NT2/D1 (cell line): ENCODE measurements around the gene RPS6KA2.

ENCODE experiments used
- DNase-seq: peaks from one replicate; pipeline ENCODE4 v3.0.0-alpha.2; 2011; ENCODE audit warnings: low read depth, low spot score
- H3K27me3 ChIP-seq: 2 replicates; pipeline ENCODE4 v1.6.0; 2011; ENCODE audit warnings: mild to moderate bottlenecking; ENCODE audit not compliant: insufficient read length, insufficient read depth
- H3K36me3 ChIP-seq: 2 replicates; pipeline ENCODE4 v1.6.1; 2011; ENCODE audit warnings: mild to moderate bottlenecking, low read length, mixed read lengths; ENCODE audit not compliant: insufficient read depth, insufficient read length
- H3K4me1 ChIP-seq: 2 replicates; pipeline ENCODE4 v1.5.1; 2011; ENCODE audit not compliant: insufficient read depth, insufficient read length
- H3K4me3 ChIP-seq: 2 replicates; pipeline ENCODE4 v1.5.1; 2011; ENCODE audit warnings: low read depth; ENCODE audit not compliant: insufficient read length
- H3K9ac ChIP-seq: 2 replicates; pipeline ENCODE4 v1.6.0; 2011; ENCODE audit warnings: low read depth; ENCODE audit not compliant: insufficient read length
- H3K9me3 ChIP-seq: 2 replicates; pipeline ENCODE4 v1.5.1; 2011; ENCODE audit warnings: mild to moderate bottlenecking, low read length; ENCODE audit not compliant: insufficient read depth
- SUZ12 ChIP-seq: IDR thresholded peaks from 2 replicates; pipeline ENCODE4 v1.6.1; 2011; ENCODE audit not compliant: insufficient read length, insufficient read depth; ENCODE audit errors: extremely low read depth
- YY1 ChIP-seq: IDR thresholded peaks from 2 replicates; pipeline ENCODE4 v1.6.1; 2011; ENCODE audit not compliant: insufficient read length, insufficient read depth
- ZNF274 ChIP-seq: IDR thresholded peaks from 2 replicates; pipeline ENCODE4 v1.6.1; 2011; ENCODE audit warnings: mild to moderate bottlenecking, low read depth, low read length

RPS6KA2 gene

DNA sequence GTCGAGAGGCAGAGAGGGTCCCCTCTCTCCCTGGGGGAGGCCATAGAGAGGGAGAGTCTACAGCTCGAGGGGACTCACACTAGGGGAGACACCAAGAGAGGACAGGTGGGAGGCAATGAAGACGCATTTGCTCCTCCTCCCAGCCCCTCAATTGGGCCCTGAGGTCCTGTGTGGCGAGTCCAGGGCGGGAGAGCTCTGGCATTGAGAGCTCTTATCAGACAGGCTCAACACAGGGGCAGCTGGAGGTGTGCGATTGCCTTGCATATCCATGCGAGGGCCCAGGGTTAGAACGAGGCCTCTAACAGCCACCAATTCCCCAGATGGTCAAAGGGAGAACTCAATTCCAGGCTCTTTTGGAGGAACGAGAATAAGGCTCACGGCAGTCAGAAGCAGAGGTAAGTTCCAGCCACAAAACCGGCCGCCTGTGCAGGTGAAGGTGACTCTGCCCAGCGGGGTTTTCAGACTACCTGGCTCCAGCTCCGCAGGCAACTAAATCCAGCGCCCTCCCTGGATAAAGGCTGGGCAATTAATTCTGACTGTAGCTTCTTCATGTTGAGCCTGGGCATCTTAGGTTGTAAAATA is 150.3 kb downstream of the RPS6KA2 start:
- no peak overlapping the region for H3K4me3 ChIP-seq
- H3K4me1 ChIP-seq: peaks cover 2% of the 10 kb centered on the region
- no peak overlapping the region for H3K9ac ChIP-seq

DNA sequence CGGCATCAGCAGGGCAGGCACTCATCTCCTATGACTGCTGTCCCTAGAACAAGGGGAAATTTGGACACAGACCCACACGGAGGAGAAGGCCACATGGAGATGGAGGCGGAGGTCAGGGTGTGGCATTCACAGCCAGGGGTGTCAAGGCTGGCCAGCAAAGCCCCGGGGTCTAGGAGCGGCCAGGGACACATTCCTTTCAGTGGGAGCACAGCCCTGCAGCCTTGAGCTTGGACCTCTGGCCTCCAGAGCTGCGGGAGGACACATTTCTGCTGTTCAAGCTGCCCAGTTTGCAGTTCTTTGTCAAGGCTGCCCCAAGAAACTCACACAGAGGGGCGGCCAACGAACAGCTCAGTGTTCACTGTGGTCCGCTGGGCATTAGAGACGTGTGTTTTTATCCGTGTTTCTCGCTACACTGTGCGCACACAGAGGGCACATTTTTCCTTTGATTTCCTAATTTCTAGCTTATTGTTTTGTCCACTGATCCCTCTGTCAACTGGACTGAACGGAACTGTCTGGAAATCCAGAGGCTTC is 150.9 kb downstream of the RPS6KA2 start:
- no peaks in the 10 kb centered on the region for H3K9me3 ChIP-seq
- no peak overlapping the region for H3K9ac ChIP-seq
- peaks cover 2% of the 10 kb centered on the region for H3K4me1 ChIP-seq

More for the DNA sequence above, 150.3 kb downstream of the RPS6KA2 start:
- DNase-seq: no peak
- H3K9me3 ChIP-seq: no peaks in the 10 kb centered on the region
- TF ChIP-seq ZNF274 (no peak), SUZ12 (no peak), YY1 (no peak)
- H3K36me3 ChIP-seq: no peaks in the 10 kb centered on the region
- no peaks in the 10 kb centered on the region for H3K27me3 ChIP-seq

DNA sequence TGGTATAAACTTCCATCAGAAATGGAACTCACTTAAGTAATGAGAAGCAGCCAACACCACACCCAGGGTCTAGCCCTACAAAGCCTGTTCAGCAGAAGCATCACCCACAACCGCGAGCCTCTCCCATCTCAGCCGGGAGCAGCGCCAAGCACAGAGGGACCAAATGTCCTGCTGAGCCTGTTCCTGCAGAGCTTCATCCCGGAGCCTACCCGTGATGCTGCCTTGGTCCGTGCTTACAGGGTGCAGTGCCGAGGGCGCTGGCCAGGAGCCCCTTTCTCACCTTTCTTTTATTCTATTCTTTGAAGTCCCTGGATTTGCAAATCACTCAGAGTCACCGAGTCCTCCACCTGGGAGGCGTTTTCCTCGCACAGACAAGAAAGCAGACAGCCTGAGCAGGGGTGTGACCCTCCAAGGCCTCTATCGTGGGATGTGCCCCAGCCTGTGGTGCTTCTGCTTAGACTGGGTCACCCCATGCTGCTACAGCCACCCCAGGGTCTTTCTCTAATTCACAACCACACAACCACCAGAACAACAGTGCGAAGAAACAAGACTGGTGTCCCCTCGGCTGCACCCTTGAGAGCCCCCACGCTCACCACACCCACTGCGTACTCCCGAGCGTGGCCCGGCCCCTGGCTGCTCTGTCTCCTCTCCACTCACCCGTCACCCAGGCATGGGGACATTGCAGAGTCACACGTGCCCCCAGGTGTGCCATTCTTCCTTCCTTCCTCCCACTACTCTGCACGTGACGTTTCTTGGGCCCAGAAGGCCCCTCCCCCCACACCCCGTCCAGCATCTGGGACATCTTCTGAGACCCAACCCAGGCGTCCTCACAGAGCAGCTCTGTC is 152.1 kb downstream of the RPS6KA2 start:
- no peak for TF ChIP-seq ZNF274
- TF ChIP-seq SUZ12: no peak
- no peak for TF ChIP-seq YY1
- no peak overlapping the region for H3K9ac ChIP-seq
- H3K27me3 ChIP-seq: no peaks in the 10 kb centered on the region
- no peak for DNase-seq
- H3K4me3 ChIP-seq: no peak overlapping the region
- no peaks in the 10 kb centered on the region for H3K9me3 ChIP-seq
- no peaks in the 10 kb centered on the region for H3K36me3 ChIP-seq
- peaks cover 3% of the 10 kb centered on the region for H3K4me1 ChIP-seq

More for the DNA sequence above, 150.9 kb downstream of the RPS6KA2 start:
- TF ChIP-seq YY1: no peak
- no peak for TF ChIP-seq SUZ12
- no peak for TF ChIP-seq ZNF274
- no peaks in the 10 kb centered on the region for H3K27me3 ChIP-seq
- H3K4me3 ChIP-seq: no peak overlapping the region
- H3K36me3 ChIP-seq: no peaks in the 10 kb centered on the region
- DNase-seq: no peak

DNA sequence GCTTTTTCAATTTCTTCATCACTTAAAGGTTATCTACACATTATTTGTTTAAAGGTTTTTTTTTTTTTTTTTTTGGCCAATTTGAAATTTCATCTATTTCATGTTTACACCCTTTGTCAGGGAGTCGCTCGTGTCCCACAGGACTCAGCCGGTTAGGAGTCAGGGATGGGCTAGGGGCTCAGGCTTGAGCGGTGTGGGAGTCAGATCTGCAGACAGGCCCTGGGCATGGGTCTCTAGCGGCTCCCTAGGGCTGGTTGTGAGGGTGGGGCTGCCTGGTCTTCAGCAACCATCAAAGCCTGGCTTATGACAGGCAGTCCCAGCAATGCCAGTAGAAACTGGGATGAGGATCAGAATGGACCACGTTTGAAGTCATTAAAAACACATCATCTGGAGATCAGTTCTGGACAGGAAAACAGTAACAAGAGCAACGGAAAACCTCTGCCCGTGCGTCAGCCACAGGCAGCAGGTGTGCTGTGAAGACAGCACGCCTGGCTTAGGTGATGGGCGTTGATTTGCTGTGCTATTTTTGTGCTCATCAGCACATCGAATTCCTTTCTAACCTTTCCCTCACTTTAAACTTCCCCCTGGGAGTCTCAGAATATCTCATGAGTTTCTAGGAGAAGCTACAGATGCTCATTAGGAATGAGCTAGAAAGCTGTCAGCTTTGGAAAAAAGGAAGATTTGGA is 153.0 kb downstream of the RPS6KA2 start:
- H3K27me3 ChIP-seq: no peaks in the 10 kb centered on the region
- peaks cover 3% of the 10 kb centered on the region for H3K4me1 ChIP-seq
- no peak overlapping the region for H3K9ac ChIP-seq
- TF ChIP-seq ZNF274 (no peak), SUZ12 (no peak), YY1 (no peak)
- H3K36me3 ChIP-seq: no peaks in the 10 kb centered on the region
- H3K9me3 ChIP-seq: no peaks in the 10 kb centered on the region
- DNase-seq: no peak
- no peak overlapping the region for H3K4me3 ChIP-seq

DNA sequence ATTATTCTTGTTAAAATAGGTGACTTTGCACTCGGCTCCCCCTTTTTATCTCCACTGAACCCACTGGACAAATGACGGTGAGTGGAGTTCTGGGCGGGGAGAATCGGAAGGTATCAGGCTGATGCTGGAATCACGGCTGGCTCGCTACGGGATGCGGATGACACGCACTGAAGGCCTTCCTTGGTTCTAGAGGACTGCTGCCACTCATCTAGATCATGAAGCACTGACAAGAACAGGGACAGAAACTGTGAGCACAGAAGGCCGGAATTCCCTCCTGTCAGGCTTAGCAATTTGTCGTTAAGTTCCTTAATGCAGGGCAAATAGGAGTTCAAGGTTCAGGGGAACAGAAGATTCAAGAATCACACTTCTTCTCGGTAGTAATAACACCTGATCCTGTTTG is 154.4 kb downstream of the RPS6KA2 start:
- DNase-seq: no peak
- no peak overlapping the region for H3K4me3 ChIP-seq
- H3K36me3 ChIP-seq: no peaks in the 10 kb centered on the region
- TF ChIP-seq YY1 (no peak), SUZ12 (no peak), ZNF274 (no peak)
- peaks cover 5% of the 10 kb centered on the region for H3K4me1 ChIP-seq
- H3K27me3 ChIP-seq: no peaks in the 10 kb centered on the region
- no peak overlapping the region for H3K9ac ChIP-seq
- H3K9me3 ChIP-seq: no peaks in the 10 kb centered on the region

DNA sequence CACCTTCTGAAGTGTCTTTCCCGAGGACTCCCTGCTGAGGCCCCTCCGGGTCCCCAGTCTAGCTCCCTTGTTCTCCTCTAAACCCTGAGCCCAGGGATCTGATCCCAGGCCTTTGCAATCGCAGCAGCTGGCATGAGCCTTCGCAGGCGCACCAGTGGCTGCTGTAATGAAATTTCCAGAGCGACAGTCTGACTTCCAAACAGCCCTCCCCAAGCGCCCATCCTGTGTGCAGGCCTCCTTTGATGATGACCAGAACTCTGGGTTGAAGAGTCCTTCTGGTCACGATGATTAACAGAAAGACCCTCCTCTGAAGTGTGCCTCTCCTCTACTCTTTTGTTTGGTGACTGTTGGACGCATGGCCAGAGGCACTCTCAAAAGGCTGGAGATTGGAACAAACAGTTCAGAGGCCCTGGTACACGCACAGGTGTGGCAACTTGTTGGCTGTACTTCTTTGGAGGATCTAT is 155.2 kb downstream of the RPS6KA2 start:
- H3K36me3 ChIP-seq: no peaks in the 10 kb centered on the region
- TF ChIP-seq SUZ12: no peak
- no peak for TF ChIP-seq YY1
- no peak for TF ChIP-seq ZNF274
- H3K4me3 ChIP-seq: no peak overlapping the region
- DNase-seq: no peak
- H3K27me3 ChIP-seq: no peaks in the 10 kb centered on the region
- H3K9me3 ChIP-seq: no peaks in the 10 kb centered on the region
- no peak overlapping the region for H3K9ac ChIP-seq
- peaks cover 5% of the 10 kb centered on the region for H3K4me1 ChIP-seq
